ENCODE results near the gene CFAP97D1. TPM values are rescaled to one million over a fixed set of nuclear protein-coding genes. Genes with fewer than 3 reads are reported as not detected.

Gene CFAP97D1
- total RNA-seq, 2 donors from 2014 or later: not detected

GRCh38 chr17:43825567-43825966, 45.3 kb downstream of the CFAP97D1 start:
- peaks cover 0 to 69% of the 10 kb centered on the region in 2 donors for H3K4me1 ChIP-seq
- no peaks in the 10 kb centered on the region for H3K27me3 ChIP-seq
- no peaks in the 10 kb centered on the region for H3K9me3 ChIP-seq
- no peak for TF ChIP-seq CTCF (IDR thresholded peaks at IDR 0.05)
- peaks cover 77% of the 10 kb centered on the region for H3K36me3 ChIP-seq
- H3K4me3 ChIP-seq: no peak overlapping the region
- peak overlapping the region; percentile 91 to 96 for H3K27ac ChIP-seq
- no peak for DNase-seq (ENCODE audit: low spot score)

- no peaks in the 10 kb centered on the region for H3K27me3 ChIP-seq
- peaks cover 0 to 69% of the 10 kb centered on the region in 2 donors for H3K4me1 ChIP-seq
- no peaks in the 10 kb centered on the region for H3K9me3 ChIP-seq
- H3K4me3 ChIP-seq: no peak overlapping the region
- peak overlapping the region; percentile 91 to 96 for H3K27ac ChIP-seq
- H3K36me3 ChIP-seq: peaks cover 76% of the 10 kb centered on the region
- no peak for TF ChIP-seq CTCF (IDR thresholded peaks at IDR 0.05)
- DNase-seq (ENCODE audit: low spot score): no peak
Observed at GRCh38 chr17:43826206-43826605, 46.0 kb downstream of the CFAP97D1 start.

GRCh38 chr17:43827596-43827995, 47.4 kb downstream of the CFAP97D1 start:
- Histone ChIP-seq H3K4me3 (no peak overlapping the region), H3K36me3 (peaks cover 71% of the 10 kb centered on the region), H3K4me1 (peaks cover 0 to 72% of the 10 kb centered on the region in 2 donors), H3K9me3 (no peaks in the 10 kb centered on the region), H3K27me3 (no peaks in the 10 kb centered on the region), H3K27ac (peak overlapping the region; percentile 91 to 96)
- no peak for DNase-seq (ENCODE audit: low spot score)
- no peak for TF ChIP-seq CTCF (IDR thresholded peaks at IDR 0.05)

- H3K4me3 ChIP-seq: peak overlapping the region; percentile 16 to 20
- TF ChIP-seq CTCF (IDR thresholded peaks at IDR 0.05): no peak
- no peaks in the 10 kb centered on the region for H3K27me3 ChIP-seq
- H3K4me1 ChIP-seq: peaks cover 0 to 67% of the 10 kb centered on the region in 2 donors
- H3K9me3 ChIP-seq: no peaks in the 10 kb centered on the region
- peaks cover 67% of the 10 kb centered on the region for H3K36me3 ChIP-seq
- H3K27ac ChIP-seq: peak overlapping the region; percentile 91 to 96
- no peak for DNase-seq (ENCODE audit: low spot score)
Observed at GRCh38 chr17:43829738-43830137, 49.5 kb downstream of the CFAP97D1 start.

GRCh38 chr17:43830510-43831140, 50.4 kb downstream of the CFAP97D1 start:
- peak overlapping the region; percentile 88 to 91 for H3K4me3 ChIP-seq
- no peaks in the 10 kb centered on the region for H3K27me3 ChIP-seq
- no peak for DNase-seq (ENCODE audit: low spot score)
- peaks cover 58% of the 10 kb centered on the region for H3K36me3 ChIP-seq
- no peaks in the 10 kb centered on the region for H3K9me3 ChIP-seq
- H3K4me1 ChIP-seq: peaks cover 0 to 62% of the 10 kb centered on the region in 2 donors
- no peak for TF ChIP-seq CTCF (IDR thresholded peaks at IDR 0.05)
- peak overlapping the region; percentile 91 to 96 for H3K27ac ChIP-seq

GRCh38 chr17:43831633-43832032, 51.4 kb downstream of the CFAP97D1 start:
- Histone ChIP-seq H3K36me3 (peaks cover 48% of the 10 kb centered on the region), H3K9me3 (no peaks in the 10 kb centered on the region), H3K27ac (peak overlapping the region; percentile 91 to 96), H3K4me1 (peaks cover 0 to 58% of the 10 kb centered on the region in 2 donors), H3K4me3 (peak overlapping the region; percentile 88 to 91), H3K27me3 (no peaks in the 10 kb centered on the region)
- no peak for DNase-seq (ENCODE audit: low spot score)
- TF ChIP-seq CTCF (IDR thresholded peaks at IDR 0.05): no peak
